Activated T-helper 1 cell treated with Interleukin-2 at 50 U/mL for 16 hours (primary cell): ENCODE data around the gene RPA3.
"Not testable (repeated sequence)": the region's sequence is repeated elsewhere in the genome, so short reads cannot be mapped to it uniquely, and the experiment has no call there.

Experiments used
- DNase-seq: peaks from one replicate; pipeline ENCODE4 v3.0.0-alpha.2; 2020; ENCODE audit warnings: low read depth

RPA3 gene

DNA sequence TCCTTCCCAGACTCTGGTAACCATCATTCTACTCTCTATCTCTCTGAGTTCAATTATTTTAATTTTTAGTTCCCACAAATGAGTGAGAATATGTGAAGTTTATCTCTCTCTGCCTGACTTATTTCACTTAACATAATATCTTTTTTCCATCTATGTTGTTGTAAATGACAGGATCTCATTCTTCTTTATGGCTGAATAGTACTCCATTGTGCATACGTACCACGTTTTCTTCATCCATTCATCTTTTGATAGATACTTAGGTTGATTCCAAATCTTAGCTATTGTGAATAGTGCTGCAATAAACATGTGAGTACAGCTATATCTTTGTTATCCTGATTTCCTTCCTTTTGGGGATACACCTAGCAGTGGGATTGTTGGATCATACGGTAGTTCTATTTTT lies 23.9 kb downstream of the RPA3 start:
- DNase-seq: no peak

DNA sequence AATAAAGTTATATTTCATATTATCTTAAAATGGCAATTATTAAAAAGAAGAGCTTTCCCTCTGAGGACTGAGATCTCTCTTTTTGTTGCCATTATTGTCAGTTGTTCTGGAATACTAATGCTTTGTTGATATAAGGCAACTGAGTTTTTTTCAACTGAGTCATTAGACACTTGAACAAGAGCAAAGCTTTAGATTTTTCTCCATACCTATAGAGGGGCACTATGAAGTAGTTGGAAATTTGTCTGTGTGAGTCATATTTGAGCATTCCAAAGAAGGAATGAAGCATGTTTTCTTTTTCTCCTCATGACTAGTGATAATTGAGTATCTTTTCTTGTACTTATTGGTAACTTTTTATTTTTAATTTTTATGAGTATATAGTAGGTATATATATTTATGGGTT lies 24.5 kb downstream of the RPA3 start:
- DNase-seq: no peak

DNA sequence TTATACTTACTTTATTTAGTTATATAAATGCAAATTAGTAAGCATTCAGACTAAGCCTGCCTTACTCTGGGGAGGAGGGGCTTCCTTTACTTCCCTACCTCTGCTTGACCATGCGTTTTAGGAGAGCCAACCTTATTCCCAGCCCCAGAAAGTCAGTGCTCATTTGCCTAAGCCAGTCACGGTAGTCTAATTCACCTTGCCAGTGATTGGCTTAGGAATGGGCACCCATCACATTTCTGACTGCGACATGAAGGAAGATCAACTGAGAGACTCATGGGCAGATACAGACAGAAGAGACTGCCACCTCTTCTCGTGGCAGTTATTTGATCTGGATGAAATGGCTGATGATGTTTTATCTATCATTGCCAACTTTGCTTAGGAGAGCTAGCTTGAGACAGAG lies 29.5 kb downstream of the RPA3 start:
- no peak for DNase-seq

DNA sequence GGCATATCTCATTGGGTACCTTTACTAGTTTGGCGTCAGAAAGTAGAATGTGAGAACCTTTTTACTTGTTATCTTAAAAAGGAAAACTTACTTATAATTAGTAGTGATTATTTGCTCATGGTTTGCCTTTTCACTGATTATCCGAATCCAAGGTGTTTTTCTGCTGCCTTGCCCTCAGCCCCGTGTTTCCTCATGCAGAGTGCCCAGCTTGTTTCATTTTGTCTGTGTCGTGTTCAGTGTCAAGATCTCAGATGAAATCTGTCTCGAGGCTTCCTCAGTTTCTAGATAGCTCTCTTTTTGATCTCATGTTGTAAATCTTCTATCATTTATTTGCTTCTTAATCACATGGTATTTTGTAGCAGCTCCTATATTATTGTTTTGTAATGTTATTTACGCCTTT lies 30.1 kb downstream of the RPA3 start:
- DNase-seq: no peak

DNA sequence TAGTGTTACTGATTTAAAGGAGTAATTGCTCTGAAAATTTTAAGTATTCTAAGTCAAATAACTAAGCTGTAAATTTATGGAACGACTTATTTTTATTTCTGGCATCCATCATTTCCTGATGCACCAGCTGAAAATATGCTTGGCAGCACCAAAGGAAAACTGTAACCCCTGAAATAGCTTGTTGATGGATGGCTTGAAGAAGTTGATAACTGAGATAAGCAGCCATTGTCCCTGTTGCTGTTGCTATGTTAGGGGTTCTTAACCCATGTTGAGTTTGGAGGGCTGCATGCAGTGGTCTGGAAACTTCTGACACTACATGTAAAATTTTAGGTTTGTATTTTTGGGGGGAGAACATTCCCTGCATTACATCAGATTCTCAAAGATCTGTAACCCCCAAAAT lies 30.6 kb downstream of the RPA3 start:
- DNase-seq: no peak

DNA sequence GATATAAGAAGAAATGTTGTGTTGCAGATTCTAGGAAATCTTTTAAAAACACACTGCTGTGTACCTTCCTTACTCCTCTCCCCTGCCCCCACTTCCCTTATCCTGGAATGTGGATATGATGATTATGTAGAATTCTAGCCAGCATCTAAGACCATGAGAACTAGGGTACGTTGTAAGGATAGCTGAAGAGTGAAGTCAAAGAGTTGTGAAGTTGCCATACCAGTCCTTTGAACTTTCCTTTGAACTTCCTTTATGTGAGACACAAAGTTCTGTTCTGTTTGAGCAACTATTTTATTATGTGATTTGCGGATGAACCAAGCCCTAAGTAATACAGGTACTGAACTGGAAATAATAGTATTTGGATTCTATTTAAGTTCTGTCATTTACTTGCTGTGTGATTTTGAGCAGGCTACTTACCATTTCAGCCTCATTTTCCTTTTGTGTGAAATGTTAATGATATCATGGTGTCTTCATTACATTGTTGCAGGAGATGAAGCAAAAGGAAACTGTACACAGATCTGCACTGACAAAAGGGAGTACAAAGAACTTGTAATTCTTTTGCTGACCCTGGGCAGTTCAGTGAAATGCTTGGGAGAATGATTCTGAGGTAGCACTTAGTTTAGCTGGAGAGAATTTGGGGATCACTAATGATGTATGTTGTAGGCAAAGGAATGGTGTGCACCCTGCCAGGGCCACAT lies 31.4 kb downstream of the RPA3 start:
- no peak for DNase-seq

DNA sequence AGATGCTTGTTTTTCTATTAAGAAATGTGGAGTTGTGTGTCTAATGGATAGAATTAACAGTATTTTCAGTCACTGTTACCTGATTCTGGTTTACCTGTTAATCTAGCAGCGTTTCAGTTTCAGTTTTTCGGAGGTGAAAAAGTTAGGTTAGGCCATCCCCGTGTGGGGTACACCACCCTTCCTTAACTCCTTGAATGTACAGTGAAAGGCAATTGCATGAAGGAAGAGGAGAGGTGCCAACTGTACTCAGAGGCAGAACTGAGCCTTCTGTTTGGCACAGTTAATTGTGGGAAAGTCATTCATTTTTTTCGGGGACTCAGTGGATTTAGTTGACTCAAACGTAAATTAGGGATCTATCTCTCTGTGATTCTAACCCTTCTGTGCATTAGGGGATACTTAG lies 35.5 kb downstream of the RPA3 start:
- DNase-seq: no peak

DNA sequence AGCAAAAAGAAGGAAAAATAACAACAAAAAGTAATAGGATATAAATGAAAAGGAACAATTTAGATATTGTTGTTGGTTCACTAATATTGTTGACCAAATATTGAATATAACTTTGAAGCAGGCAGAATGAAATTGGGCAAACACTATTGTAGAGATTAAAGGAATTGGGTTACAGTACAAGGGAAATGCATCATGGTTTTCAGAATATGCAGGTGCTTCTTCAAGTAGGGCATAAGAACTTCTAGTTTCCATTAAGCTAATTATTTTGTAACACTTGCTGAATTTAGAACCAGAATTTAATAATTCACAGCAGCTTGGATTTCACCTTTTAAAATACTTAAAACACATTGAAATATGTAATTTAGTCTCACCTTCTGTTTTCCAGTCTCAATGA lies 36.5 kb downstream of the RPA3 start:
- no peak for DNase-seq

DNA sequence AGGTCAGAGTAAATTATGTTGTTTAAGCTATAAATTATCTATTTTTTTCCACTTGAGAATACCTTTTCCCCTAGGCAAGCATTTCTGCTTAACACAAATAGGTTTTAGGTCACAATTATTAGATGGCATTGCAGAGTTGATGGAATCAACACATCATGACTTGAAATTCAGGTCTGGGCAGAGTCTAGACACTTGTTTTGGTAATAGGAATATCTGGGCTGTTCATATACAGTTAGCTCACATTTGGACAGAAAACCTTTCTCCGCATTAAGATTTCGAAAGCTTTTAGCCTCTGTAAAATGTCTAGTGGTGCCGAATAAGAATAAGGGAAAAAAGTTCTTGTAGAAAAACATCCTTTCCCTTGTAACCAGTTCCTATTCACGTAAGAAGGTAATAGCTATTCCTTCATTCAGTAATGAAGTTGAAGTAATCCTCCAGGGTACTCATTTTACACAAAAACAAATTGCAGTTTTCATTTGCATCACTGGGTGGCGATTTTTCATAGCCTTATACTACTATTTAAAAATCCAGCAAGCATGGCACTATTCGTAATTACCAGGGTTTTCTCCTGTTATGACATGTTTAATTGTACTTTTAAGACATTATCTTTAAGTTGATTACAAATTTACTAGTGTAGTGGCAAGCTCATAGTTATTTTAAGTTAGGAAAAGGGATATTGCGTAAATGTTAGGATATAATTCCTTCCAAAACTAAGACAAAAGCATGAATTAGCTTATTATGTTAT lies 37.0 kb downstream of the RPA3 start:
- DNase-seq: no peak

DNA sequence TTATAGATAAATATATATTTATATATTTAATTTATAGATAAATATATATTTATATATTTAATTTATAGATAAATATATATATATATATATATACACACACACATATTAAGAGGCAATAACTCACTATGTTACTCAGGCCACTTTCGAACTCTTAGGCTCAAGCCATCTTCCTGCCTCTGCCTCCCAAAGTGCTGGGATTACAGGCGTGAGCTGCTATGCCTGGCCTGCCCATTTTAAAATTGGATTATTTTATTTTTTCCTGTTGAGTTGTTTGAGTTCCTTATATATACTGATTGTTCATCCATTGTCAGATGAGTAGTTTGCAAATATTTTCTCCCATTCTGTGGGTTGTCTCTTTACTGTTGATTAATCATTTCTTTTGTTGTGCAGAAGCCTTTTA lies 38.8 kb downstream of the RPA3 start:
- DNase-seq: not testable (repeated sequence)

DNA sequence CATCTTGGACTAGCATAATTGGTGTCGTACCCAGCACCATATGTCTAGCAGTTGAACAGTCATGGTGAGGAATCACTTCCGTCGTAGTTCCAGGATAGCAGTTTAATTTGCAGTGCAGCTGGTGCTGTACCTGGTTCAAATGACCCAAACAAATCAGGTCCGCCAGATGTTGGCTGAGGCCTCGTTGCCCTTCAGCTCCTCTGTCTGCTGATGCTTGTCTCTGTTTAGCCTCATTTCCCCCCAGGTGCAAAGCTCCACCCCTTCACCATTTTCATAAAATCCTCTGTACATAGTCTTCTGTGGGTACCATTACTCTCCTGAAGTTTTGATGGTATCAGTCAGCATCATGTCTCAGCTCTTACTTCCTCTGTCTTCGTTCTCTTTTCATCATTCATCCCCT lies 42.7 kb downstream of the RPA3 start:
- no peak for DNase-seq

DNA sequence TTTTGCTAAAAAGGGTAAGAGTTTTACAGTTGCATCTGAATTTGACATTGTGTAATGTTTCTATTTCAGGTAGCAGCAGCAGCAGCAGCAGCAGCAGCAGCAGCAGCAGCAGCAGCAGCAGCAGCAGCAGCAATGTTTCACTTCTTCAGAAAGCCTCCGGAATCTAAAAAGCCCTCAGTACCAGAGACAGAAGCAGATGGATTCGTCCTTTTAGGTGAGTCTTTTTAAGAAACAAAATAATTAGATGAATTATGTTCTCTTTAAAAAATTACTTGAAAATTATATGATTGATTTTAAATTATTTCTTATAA lies 45.2 kb downstream of the RPA3 start:
- DNase-seq: no peak

DNA sequence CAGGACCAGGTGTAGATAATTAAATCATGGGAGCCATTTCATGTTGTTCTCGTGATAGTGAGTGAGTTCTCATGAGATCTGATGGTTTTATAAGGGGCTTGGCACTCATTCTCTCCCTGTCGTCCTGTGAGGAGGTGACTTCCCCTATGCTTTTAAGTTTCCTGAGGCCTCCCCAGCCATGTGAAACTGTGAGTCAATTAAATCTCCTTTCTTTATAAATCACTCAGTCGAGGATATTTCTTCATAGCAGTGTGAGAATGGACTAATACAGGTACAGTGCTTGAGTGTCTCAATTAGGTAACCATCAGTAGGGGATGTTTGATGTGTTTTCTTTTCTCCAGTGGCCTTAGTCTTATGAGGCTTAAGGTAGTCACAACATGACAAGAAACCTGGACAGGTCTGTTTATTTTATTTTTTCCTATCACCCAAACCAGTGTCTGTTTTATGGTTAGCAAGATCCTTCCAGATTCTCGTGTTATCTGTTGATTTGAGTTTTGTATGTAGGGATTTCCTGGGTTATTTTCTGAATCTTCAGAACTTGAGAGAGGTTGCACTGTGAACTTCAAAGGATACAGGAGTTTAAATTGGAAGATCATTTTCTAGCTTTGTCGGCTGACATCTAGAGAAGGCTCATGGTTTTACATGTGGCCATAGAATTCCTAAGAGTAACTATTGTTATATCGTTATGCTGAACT lies 45.7 kb downstream of the RPA3 start:
- DNase-seq: no peak

DNA sequence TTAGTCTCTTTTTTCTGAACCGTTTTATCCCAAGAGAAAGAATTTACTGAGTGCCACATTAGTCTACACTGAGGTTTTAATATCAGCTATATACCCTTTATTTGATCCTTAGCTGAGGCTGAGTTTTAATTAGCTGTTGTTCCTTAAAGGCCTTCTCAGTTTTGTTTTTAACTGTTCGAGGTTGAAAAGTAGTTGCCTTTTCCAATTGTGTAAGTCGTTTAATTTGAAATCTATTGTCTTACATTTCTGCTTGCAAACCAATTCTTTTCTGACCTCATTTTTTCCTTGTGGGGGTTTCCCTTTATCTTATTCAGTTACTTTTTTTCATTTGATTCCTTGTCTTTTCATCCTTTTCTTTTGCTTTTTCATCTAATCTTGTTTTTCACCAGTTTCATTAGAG lies 47.0 kb downstream of the RPA3 start:
- DNase-seq: no peak

DNA sequence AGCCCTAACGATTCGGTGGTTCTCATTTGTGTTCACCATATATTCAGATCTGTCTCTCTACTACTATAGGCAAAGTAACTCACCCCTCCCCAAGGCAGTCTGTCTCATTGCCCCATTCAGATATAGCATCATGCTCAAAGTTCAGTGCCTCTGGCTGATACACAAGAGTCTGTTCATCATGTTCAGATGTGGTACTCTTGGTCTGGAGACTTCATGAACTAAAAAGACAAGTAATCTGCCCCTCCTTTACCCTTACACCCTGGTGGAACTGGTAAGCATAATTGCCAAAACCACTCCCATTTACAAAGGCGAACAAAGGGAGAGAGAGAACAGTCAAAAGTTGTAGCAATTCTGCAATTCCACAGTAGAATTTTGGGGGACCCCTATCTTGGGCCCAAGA lies 47.9 kb downstream of the RPA3 start:
- DNase-seq: no peak

DNA sequence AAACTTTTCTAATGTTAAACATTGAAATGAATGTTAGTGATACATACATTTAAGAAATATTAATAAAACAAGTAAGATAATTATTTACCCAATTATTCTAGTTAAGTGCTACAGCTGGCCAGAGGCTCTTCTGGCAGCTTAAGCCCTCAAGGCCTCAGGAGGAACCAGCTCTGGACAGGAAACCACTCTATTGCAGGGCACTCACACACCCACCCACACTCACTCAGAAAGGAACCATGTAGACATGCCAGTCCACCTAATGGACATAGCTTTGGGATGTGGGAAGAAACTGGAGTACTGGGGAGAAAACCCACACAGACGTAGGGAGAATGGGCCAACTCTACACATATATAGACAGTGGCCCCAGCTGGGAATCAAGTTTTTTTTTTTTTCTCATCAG lies 49.7 kb downstream of the RPA3 start:
- DNase-seq: no peak

DNA sequence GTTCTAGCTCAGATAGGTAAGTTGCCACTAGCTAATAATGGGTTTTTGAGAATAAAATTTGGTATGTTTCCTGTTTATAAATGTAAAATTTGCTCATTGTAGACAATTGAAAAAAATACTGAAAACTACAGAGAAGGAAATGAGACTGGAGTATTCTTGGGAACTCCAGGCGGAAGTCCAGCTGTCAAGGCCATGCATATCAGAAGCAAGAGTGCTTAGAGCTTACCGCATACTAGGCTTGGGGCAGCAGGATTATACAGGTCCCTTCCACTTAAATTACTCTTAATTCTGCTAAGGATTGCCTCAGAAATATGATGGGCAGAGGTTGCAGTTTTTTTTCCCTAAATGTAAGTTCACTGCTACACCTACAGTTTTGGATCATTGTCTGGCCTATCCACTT lies 51.2 kb downstream of the RPA3 start:
- no peak for DNase-seq

DNA sequence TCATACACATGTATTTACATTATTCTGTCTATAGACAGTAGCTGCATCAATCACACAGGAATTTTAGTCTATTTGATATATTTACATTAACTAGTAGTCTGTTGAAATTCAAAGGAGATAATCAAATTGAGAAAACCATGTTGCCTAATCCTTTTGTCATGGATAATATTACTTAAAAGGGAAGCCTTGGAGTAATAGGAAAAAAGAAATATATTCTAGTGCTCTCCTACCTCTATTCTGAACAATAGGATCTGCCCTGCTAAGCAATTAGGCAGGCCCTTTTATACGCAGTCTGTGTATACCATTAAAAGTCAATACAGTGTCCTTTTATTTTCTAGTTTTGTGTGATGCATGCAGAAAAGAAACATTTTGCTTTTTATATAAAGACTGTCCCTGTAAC lies 53.4 kb downstream of the RPA3 start:
- no peak for DNase-seq

DNA sequence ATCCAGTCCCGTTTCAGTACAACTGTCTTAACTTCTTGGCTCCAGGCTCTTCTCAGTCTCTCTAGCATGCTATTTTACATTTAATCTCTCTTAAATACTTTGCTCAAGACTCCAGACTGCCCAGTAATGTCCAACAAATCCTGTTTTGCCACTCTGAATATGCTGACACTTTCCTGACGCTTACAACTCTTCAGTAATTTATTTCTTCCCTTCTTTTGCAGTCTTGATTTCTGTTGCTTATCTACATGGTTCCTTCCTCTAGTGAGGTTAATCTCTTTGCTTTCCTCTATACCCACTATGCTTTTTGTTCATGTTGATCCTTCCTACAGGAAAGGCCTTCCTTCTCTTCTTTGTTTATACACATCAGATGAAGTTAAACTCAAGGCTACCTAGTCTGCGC lies 54.1 kb downstream of the RPA3 start:
- no peak for DNase-seq

DNA sequence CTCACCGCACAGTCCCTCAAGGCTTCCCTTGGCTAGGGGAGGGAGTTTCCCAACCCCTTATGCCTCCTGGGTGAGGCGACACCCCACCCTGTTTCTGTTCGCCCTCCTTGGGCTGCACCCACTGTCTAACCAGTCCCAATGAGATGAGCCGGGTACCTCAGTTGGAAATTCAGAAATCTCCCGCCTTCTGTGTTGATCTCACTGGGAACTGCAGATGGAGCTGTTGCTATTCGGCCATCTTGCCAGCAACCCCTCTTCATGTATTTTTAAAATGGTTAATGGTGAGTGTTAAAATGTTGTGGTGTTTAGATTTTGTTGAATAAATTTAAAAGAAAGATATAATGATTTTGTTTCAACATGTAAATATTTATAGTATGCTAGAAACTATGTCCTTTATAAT lies 55.9 kb downstream of the RPA3 start:
- no peak for DNase-seq

DNA sequence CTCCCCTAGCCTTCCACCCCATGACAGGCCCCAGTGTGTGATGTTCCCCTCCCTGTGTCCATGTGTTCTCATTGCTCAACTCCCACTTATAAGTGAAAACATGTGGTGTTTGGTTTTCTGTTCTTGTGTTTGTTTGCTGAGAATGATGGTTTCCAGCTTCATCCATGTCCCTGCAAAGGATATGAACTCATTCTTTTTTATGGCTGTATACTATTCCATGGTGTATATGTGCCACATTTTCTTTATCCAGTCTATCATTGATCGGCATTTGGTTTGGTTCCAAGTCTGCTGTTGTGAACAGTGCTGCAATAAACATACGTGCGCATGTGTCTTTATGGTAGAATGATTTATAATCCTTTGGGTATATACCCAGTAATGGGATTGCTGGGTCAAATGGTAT lies 61.9 kb downstream of the RPA3 start:
- not testable (repeated sequence) for DNase-seq

DNA sequence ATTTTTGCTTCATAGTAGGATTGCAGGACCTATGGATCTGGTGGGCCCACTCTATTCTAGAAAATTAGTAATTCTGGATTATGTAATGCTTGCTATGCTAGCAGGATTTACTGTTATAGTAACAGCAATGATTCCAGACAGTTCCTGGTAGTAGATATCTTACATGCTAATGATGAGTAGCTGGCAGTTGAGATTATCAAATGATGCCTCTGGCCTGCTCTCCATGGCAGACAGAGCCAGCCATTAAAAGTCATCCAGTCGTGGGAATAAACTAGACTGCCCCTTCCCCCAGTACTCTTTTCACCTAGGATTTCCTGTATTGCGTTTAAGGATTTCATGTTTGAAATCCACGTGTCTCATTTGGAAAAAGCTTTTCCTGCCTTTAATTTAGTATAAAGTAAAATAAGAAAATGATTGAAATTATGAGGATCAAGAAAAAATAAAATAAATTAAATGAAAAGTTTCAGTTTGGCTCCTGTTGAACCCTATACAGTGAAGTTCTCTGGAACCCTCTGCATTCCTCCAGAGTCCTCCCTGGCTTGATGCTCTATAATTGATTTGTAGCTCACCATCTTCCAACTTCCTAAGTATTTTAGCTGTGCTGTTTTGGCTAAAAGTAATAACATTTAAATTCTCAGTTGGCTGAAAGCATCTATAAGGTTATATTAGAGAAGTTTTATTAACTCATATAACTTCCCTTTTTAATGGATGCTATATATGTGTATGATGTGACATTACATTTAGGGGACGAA lies 63.3 kb downstream of the RPA3 start:
- no peak for DNase-seq

DNA sequence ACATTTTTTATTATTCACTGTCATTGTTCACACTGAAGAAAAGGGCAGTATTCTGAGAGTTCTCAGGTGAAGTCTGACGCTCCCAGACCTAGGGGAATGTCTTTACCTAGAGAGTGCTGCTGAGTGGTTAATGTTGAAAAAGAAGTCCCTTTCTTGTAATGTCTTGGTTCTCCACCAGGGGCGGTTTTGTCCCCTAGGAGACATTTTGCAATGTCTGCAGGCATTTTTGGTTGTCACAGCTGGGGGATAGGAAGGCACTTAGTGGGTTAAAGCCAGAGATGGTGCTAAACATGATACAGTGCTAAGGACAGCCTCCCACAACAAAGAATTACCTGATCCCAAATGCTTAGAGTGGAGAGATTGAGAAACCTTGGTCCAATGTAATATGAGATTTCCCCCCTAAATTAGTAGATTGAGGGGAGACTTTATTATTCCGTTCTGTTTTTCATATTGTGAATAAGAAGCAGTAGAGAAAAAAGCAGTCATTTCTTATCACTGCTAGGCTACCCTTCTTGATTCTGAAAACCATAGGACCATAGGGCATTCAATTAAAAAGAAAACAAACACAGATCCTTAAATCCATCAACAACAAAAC lies 64.7 kb downstream of the RPA3 start:
- no peak for DNase-seq
